GM21825 (cell line): ENCODE results near the gene NAA80.

Experiments used
- ATAC-seq: cut with Tn5 transposase; IDR thresholded peaks from one replicate; pipeline ENCODE4 v1.9.1; 2021; ENCODE audit warnings: mild to moderate bottlenecking, moderate library complexity; ENCODE audit not compliant: unreplicated experiment

Gene NAA80

GRCh38 chr3:50330330-50330729, 31.1 kb upstream of the NAA80 start:
- no peak for ATAC-seq

DNA sequence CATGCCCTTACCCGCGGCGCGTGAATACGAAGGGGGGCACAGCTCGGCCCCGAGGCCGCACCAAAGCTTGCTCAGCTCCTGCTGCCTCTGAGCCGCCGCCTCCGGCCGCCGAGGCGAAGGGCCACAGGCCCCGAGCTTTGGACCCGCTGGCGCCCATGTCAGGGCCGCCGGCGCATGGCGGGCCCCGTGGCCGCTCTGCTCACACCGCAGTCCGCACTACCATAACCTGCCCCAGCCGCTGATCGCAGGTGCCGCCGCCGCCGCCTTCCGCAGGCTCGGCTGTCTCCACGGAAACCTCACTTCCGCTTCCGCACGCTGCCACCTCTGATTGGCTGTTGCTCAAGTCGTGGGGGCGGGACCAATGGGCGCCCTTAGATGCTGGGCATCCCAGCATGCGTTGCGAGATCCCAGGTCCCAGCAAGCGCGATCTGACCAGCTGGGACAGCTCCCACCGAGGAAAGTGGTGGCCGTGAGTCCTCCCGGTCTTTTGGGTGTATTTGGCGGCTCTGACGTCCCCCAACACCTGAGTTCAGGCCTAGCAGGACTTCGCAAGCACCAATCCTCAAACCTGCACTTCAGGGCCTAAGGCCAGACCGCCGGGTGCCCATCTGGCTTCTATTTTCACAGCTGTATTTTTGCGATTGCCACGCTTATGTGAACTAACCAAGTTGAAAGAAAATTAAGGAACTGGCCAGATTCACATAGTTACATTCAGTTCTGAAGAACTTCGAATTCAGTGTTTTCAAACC, 28.9 kb upstream of the NAA80 start, which contains the start of gene TUSC2:
Gene TUSC2, minus strand, starts transcription at position 281 of the 749 bp plus-strand sequence. Its CDS starts 124 bp downstream, at position 157.
- peak; percentile 82 for ATAC-seq

DNA sequence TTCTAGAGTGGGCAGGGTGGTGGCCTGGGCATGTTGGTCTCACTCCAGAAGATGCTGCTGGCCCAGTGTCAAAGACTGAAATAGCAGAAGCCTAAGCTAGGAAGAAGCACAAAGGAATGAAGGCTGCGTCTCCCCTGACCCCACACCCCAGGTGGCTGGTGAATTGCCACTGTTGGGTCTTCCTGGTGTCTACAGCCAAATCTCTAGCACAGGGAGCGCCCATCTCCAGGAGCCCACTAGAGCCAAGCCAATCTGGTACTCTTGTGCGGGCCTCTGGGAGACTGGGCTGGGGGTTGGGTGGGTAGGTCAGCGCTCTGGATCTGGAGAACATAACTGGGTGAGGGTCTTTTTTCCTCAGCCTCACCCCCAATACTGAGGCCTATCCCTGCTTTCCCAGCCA, 27.9 kb upstream of the NAA80 start:
- ATAC-seq: no peak

DNA sequence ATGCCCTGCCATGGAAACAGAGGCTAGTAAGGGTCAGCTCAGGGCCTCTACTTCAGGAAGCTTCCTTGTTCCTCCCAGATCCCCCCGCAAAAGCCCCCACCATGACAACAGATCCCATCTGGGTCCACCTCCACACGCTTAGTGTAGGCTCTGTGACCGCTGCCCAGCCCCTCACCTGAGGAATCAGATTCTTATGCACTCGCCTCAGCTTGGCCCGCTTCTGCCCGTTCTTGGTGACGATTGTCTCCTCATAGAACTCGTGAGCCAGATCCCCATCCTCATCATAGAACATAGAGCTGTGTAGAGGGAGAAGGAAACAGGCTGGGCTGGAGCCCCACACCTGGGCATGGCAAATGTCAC, 27.0 kb upstream of the NAA80 start:
- ATAC-seq: no peak

- no peak for ATAC-seq
Measured at GRCh38 chr3:50325497-50326181, 26.4 kb upstream of the NAA80 start.

DNA sequence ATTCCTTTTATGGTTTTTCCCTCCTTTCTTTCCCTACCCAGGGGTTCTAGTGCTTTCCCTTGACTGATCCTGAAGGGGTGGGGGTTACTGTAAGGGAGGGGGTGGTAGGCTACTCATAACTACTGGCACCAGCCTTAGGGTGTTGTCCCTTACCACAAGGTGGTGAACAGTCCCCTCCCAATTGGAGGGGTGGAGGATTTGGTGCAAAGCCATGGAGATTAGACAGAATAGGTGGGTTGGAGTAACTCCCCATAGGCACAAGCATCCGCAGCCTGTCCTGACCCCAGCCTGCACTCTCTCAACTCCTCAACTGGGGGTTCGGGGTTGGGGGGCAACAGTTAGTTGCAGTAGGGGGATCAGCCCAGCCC, 25.9 kb upstream of the NAA80 start:
- no peak for ATAC-seq

DNA sequence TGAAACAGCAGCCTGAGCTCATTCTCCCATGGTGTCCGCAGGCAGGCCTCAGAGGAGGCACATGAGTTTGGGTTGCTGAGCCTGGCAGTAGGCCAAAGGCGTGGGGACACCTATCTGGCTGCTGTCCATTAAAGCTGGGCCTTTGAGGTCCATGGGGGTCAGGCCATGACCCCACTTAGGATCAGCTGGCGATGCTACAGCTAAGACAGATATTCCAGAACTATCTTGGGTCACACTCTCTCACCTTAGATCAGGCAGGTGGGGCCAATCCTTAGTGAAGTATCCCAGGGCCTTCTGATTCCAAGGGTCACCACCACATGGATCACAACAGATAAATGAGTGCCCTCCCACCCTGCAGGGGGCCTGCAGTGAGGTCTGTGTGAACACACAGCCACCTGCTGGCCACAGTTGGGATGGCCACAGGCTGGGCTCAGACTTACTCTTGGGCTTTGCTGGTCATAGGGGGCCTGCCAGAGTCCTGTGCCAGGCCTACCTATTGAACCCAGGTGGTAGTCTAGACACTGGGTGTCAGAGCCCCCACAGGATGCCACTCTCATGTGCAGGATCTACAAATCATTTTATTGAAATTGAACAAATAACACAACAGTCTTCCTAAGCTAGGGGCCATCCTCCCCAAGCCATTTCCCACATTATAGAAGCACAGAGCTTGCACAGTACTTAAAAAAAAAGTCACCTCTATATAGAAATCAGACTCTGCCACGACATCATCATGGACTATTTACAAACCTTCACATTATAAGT, 25.3 kb upstream of the NAA80 start:
- ATAC-seq: no peak

- ATAC-seq: no peak
Measured at GRCh38 chr3:50323614-50324199, 24.5 kb upstream of the NAA80 start.

GRCh38 chr3:50323092-50323600, 23.9 kb upstream of the NAA80 start:
- no peak for ATAC-seq

GRCh38 chr3:50322386-50323091, 23.3 kb upstream of the NAA80 start, which contains the start of gene HYAL2:
HYAL2 (minus strand) TSS chr3:50322745; CDS start chr3:50320489, 2,256 bp downstream.
- no peak for ATAC-seq

DNA sequence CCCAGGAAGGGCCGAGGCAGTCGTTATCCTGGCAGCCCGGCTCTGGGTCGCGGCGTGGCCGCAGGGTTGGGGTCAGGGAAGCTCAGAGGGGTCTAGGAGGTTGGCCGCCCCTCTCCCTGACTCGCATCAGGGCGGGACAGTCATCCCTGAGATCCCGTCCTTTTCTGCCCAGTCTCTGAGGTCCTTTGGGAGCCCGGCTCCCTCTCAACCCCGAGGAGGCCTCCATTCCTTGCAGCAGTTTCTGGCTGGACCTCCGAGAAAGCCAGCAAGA, 22.8 kb upstream of the NAA80 start:
- no peak for ATAC-seq

DNA sequence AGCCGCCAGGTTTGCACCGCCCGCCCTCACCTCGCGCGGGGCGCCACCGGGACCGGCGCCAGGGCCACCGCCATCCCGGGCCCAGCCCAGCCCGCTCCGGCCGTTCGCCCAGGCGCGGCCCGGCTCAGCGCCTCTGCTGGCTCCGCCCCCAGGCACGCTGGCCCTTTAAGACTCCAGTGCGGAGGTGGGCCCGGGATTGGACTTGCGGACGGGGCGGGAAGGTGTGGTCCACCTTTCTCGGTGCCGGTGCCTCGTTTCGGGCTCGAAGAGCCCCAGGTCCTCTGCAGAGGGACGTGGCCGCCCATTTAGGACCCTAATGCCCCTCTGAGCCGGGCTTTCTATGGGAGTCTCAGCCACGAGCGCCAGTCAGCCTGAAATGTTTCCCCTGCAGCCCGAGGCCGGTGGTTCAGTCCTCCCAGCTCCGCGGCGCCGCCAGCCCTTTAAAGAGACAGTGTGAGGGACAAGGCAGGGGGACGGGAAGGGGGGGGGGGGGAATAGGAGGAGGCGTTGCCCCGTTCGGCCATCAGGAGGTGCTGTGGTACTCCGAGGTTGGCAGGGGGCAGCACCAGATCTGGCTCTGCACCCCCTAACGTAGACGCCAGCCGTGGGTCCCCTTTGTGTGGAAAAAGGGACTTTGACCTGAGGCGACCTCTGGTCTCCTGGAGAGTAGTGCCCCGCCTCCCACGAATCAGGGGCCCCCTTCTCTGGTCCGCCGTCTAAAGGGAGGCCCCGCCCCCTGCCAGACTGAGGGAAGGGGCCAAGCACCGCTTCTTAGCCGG, 22.3 kb upstream of the NAA80 start:
- peak; percentile 71 for ATAC-seq

GRCh38 chr3:50320853-50321335, 21.7 kb upstream of the NAA80 start:
- ATAC-seq: peak; percentile 34

GRCh38 chr3:50319894-50320625, 20.9 kb upstream of the NAA80 start:
- no peak for ATAC-seq

- ATAC-seq: no peak
Measured at GRCh38 chr3:50319181-50319893, 20.1 kb upstream of the NAA80 start.

DNA sequence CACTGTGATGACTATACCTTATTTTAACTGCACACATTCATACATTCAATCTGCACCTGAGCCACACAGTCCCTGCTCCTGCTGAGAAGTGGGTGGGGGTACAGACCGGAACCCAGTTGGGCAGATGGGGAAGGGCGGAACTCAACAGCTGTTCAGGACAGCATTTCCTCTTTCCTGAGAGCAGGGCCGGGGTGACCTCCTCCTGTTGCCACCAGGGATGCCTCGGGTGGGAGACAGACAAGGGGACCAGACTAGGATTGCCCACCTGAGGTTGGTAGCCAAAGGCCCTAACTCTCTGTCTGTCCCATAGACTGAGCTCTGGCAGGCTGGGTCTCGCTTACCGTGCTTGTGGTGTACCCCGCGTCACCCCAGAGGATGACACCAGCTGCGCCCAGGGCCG, 19.4 kb upstream of the NAA80 start:
- no peak for ATAC-seq

- no peak for ATAC-seq
Measured at GRCh38 chr3:50318163-50318562, 19.0 kb upstream of the NAA80 start.

DNA sequence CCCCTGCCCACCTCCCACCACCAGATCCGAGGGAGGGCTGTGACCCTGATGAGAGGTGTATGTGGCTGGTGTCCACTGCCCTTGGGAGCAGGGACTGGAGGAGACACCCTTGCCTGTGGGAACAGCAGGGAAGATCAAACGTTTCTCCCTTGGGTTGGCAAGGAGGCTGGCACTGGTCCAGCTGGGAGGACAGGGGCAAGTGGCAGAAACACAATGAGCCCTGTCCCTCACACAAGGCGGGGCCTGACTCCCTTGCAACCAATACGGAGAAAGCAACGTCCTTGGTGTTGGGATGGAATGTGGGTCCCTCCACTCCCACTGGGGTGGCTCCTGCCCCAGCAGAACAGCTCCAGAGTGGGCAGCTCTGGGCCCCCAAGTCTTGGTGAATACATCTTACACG, 18.1 kb upstream of the NAA80 start:
- no peak for ATAC-seq
